ENCODE data around the gene BTN1A1.
"Not testable (repeated sequence)": the region's sequence is repeated elsewhere in the genome, so short reads cannot be mapped to it uniquely, and the experiment has no call there.

Gene BTN1A1

DNA sequence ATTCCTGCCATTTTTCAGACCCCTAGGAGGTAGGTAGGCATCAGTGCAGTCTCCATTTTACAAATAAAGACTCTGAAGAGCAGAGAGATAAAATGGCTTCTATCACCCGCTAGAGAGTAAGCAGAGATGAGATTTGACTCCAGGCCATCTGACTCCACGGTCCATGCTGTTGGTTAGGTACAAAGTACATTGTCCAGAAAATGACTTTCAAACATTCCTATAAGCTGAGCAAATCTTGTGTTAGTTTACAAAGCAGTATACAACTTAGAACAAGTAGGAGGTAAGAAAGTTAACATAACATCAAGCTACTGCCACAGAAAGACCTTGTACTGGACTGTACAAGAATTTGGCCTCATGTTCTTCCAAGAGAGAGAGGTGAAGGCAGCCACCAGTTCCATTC, 14.9 kb downstream of the BTN1A1 start:
- WGBS, 2 experiments (ENCODE audit: insufficient coverage in 2 of 2): 93 to 100% methylated on average over 1 to 2 of the region's 2 CpGs
- Histone ChIP-seq H3K4me3 (ENCODE audit: extremely low read depth, insufficient read depth, low read length, poor library complexity, severe bottlenecking) (no peak overlapping the region), H3K36me3 (ENCODE audit: control insufficient read depth, insufficient read depth, low read length) (no peaks in the 10 kb centered on the region), H3K9me3 (ENCODE audit: control insufficient read depth, low read length) (no peaks in the 10 kb centered on the region), H3K4me1 (ENCODE audit: control insufficient read depth, insufficient read depth, low read length, poor library complexity, severe bottlenecking) (peaks cover 4% of the 10 kb centered on the region), H3K27ac (ENCODE audit: low read depth, low read length, severe bottlenecking) (no peak overlapping the region)

DNA sequence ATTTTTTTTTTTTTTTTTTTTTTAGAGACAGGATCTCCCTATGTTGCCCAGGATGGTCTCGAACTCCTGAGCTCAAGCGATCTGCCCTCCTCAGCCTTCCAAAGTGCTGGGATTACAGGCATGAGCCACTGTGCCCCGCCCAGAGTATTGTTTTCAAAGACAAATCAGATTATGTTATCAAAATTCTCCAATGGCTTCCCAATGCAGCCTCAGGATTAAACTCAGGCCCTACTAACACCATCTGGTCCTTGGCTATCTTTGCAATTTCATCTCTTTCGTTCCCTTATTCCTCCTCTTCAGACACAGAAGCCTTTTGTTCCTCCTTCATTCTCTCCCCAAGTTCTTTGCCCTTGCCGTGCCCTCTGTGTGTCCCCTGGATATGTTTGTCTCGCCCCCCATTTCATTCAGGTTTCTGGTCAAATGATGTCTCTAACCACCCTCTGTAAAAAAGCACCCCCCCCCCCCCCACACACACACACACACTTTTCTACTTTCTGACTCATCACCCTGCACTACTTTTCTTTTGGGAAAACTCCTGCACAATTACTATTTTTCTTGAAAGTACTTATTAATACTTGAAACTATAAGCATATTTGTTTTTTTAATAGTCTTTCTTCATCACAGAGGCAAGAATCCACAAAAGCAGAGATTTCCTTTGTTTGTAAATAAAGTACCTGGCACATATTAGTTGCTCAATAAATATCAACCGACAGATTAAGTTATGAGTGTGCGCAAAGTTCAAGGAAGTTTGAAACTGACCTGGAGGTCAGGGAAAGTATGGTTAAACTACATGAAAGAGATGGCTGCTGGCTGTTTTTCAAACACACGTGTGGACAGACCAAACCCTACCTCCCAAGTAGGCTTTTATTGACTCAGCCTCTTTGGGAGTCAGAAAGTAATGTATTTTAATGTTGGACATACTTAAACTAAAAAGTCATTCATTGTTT, 16.7 kb downstream of the BTN1A1 start:
- Histone ChIP-seq H3K36me3 (ENCODE audit: control insufficient read depth, insufficient read depth, low read length) (no peaks in the 10 kb centered on the region), H3K4me3 (ENCODE audit: extremely low read depth, insufficient read depth, low read length, poor library complexity, severe bottlenecking) (no peak overlapping the region), H3K9me3 (ENCODE audit: control insufficient read depth, low read length) (no peaks in the 10 kb centered on the region), H3K4me1 (ENCODE audit: control insufficient read depth, insufficient read depth, low read length, poor library complexity, severe bottlenecking) (peaks cover 9% of the 10 kb centered on the region), H3K27ac (ENCODE audit: low read depth, low read length, severe bottlenecking) (no peak overlapping the region)
- WGBS, 2 experiments (ENCODE audit: insufficient coverage in 2 of 2): 87 to 88% methylated on average over 3 to 8 of the region's 9 CpGs

DNA sequence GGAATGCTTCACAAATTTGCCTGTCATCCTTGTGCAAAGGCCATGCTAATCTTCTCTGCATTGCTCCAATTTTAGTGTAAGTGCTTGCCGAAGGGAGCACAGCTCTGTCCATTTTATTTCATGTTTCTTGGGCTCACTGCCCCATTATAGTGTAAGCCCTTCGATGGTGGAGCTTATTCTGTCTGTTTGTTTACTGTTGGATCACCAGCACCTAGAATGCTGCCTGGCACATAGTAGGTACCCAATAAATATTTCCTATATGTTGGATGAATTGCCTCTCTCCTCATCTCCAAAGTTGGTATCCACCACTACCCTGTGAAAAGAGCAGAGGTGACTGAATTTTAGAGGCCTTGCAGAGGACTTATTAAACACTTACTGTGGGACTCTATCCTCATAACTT, 19.3 kb downstream of the BTN1A1 start:
- WGBS, 2 experiments (ENCODE audit: insufficient coverage in 2 of 2): 88 to 100% methylated on average over 1 of the region's 2 CpGs
- H3K9me3 ChIP-seq (ENCODE audit: control insufficient read depth, low read length): no peaks in the 10 kb centered on the region
- H3K27ac ChIP-seq (ENCODE audit: low read depth, low read length, severe bottlenecking): no peak overlapping the region
- H3K4me1 ChIP-seq (ENCODE audit: control insufficient read depth, insufficient read depth, low read length, poor library complexity, severe bottlenecking): peaks cover 7% of the 10 kb centered on the region
- H3K4me3 ChIP-seq (ENCODE audit: extremely low read depth, insufficient read depth, low read length, poor library complexity, severe bottlenecking): no peak overlapping the region
- H3K36me3 ChIP-seq (ENCODE audit: control insufficient read depth, insufficient read depth, low read length): no peaks in the 10 kb centered on the region

DNA sequence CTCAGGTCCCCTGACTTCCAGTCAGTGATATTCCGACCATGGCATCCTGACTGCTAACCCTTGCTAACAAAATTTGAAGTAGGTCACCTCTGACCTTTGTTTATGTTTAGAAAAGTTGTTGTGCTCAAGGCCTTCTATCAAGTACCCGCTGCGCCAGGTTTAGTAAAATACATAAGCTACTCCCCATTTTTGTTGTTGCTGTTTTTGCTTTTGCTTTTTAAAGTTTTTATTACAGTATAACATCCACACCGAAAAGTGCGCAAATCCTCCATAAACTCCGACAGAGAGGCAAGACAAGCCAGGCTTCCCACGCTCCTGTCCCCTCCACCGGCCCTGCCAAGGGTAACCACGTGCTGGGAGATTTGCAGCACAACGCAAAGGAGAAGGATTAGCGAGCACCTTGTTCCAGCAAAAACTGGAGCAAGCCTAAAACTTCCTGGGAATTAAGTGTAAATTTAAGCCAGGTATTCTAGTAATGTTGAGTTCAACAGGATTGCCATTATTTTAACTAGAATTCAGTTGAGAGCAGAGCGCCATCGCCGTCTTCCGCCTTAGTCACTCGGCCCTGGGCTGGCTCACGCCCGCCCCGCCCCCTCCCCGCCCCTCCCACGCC, 20.2 kb downstream of the BTN1A1 start:
- Histone ChIP-seq H3K27ac (ENCODE audit: low read depth, low read length, severe bottlenecking) (peak overlapping the region; percentile 90), H3K4me3 (ENCODE audit: extremely low read depth, insufficient read depth, low read length, poor library complexity, severe bottlenecking) (peak overlapping the region; percentile 25), H3K36me3 (ENCODE audit: control insufficient read depth, insufficient read depth, low read length) (no peaks in the 10 kb centered on the region), H3K9me3 (ENCODE audit: control insufficient read depth, low read length) (no peaks in the 10 kb centered on the region), H3K4me1 (ENCODE audit: control insufficient read depth, insufficient read depth, low read length, poor library complexity, severe bottlenecking) (peaks cover 7% of the 10 kb centered on the region)
- WGBS, 2 experiments (ENCODE audit: insufficient coverage in 2 of 2): 36 to 43% methylated on average over 5 to 6 of the region's 21 CpGs

DNA sequence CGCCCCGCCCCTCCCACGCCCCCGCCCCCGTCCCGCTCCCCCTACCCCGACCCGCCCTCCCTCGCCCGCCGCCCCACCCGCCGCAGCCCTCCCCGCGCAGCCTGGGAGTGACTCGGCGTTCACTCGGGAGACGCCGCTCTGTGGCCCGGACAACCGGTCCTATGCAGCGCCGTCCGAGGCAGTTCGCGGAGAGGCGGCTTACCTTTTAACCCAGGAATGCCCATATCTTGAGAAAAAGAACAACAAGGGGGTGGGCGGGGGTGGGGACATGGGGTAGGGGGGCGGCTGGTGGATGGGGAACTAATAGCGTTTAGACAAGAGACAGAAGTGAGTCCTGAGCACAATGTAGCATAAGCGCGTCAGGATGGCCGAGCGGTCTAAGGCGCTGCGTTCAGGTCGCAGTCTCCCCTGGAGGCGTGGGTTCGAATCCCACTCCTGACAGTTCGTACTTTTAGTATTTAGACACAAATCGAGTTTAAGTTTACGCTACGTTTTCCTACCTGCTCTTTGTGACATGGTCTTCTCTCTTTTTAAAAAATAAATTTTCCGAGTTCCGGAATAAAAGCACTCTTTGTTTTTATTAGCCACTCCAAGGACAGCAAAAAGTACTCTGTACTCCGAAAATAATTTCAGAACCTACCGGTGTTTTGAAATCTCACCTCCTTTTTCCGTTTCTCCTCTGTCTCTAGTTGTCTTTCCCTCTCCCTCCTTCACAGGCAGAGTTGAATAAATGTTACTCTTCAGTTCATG, 20.9 kb downstream of the BTN1A1 start:
- 0% methylated on average over 16 to 21 of the region's 49 CpGs for WGBS, 2 experiments (ENCODE audit: insufficient coverage in 2 of 2)
- no peaks in the 10 kb centered on the region for H3K36me3 ChIP-seq (ENCODE audit: control insufficient read depth, insufficient read depth, low read length)
- H3K4me3 ChIP-seq (ENCODE audit: extremely low read depth, insufficient read depth, low read length, poor library complexity, severe bottlenecking): peak overlapping the region; percentile 46
- peak overlapping the region; percentile 91 for H3K27ac ChIP-seq (ENCODE audit: low read depth, low read length, severe bottlenecking)
- H3K9me3 ChIP-seq (ENCODE audit: control insufficient read depth, low read length): no peaks in the 10 kb centered on the region
- peaks cover 7% of the 10 kb centered on the region for H3K4me1 ChIP-seq (ENCODE audit: control insufficient read depth, insufficient read depth, low read length, poor library complexity, severe bottlenecking)

DNA sequence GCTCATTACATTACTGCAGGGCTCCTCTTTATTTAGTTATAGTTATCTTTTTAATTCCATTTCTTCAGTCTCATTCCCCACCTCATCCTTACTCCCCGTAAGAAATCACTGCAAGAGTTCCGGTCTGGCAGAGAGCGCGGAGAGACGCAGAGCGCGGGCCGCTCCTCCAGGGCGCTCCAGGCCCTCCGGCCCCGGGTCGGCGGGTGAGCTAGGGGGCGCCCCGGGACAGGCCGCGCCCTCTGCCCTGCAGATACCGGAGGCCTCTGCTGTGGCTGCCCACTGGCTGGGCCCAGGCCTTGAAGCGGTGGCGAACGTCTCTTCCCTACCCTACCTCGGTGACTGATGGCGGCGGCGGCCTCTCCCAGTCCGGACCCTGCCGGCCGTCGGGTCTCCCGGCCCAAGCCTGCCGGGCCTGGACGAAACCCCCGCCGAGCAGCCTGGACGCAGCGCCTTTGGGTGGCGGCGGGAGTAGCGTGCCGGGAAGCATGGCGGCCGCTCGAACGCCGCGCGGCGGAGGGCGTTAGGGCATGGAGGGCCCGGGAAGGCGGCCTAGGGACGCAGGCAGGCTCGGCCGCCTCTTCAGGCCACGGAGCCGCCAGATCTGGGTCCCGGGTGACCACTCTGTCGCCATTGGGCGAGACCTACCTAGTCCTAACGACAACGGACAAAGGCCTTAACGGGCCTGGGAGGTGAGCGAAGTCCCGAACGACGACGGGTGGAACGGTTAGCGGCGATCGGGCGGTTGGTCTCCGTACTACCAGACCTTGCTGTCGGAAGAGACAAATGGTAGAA, 21.7 kb downstream of the BTN1A1 start:
- Histone ChIP-seq H3K9me3 (ENCODE audit: control insufficient read depth, low read length) (no peaks in the 10 kb centered on the region), H3K4me3 (ENCODE audit: extremely low read depth, insufficient read depth, low read length, poor library complexity, severe bottlenecking) (peak overlapping the region; percentile 46), H3K36me3 (ENCODE audit: control insufficient read depth, insufficient read depth, low read length) (no peaks in the 10 kb centered on the region), H3K4me1 (ENCODE audit: control insufficient read depth, insufficient read depth, low read length, poor library complexity, severe bottlenecking) (peaks cover 7% of the 10 kb centered on the region), H3K27ac (ENCODE audit: low read depth, low read length, severe bottlenecking) (peak overlapping the region; percentile 91)
- 2 to 5% methylated on average over 60 to 62 of the region's 74 CpGs for WGBS, 2 experiments (ENCODE audit: insufficient coverage in 2 of 2)

DNA sequence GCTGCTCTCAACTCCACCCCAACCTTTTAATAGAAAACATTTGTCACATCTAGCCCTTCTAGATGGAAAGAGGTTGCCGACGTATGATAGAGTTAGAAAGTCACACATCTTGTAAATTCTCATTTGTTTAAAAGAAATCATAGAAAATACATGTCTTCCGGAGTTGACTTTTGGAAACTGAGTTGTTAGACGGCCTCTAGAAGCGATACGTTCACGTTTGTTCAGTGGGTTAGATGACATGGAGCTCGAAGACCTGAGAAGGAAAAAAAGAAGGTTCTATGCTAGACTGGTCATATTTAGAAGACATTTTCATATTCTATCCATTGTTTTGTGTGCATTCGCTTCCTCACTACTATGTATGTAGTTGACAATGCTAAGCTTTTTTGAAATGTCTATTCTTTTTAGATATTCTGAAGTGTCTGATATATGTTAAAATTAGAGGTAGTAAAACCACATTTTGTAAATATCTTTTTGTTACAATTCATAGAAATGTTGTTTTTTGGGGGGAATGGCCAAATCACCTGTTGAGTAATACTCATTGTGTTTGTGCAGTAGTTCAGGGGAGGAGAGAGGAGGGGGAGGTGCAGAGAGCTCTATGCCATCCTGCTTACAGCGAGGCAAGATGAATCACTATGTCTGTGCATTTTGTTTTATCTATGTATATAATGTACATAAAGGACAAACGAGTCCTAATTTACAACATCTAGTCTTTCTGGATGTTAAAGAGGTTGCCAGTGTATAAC, 22.6 kb downstream of the BTN1A1 start:
- WGBS, 2 experiments (ENCODE audit: insufficient coverage in 2 of 2): 77 to 86% methylated on average over 5 to 6 of the region's 11 CpGs
- peak overlapping the region; percentile 46 for H3K4me3 ChIP-seq (ENCODE audit: extremely low read depth, insufficient read depth, low read length, poor library complexity, severe bottlenecking)
- H3K4me1 ChIP-seq (ENCODE audit: control insufficient read depth, insufficient read depth, low read length, poor library complexity, severe bottlenecking); H3K27ac ChIP-seq (ENCODE audit: low read depth, low read length, severe bottlenecking); H3K36me3 ChIP-seq (ENCODE audit: control insufficient read depth, insufficient read depth, low read length); H3K9me3 ChIP-seq (ENCODE audit: control insufficient read depth, low read length): not testable (repeated sequence)

DNA sequence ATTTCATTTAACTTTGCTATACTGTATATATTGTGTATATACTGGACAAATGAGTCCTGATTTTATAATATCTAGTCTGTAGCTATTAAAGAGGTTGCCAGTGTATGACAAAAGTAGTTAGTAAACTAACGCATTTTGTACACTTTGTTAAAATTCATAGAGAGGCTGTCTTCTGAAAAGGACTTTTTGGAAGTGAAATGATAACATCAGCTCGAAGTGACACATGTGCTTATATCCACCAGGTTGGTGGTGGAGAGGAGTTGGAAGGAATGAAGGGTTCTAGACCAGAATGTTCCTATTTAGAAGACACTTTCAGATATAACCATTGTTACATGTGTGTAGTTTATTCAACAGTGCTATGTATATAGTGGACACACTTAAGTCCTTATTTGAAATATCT, 24.2 kb downstream of the BTN1A1 start:
- H3K36me3 ChIP-seq (ENCODE audit: control insufficient read depth, insufficient read depth, low read length); H3K9me3 ChIP-seq (ENCODE audit: control insufficient read depth, low read length); H3K4me3 ChIP-seq (ENCODE audit: extremely low read depth, insufficient read depth, low read length, poor library complexity, severe bottlenecking); H3K4me1 ChIP-seq (ENCODE audit: control insufficient read depth, insufficient read depth, low read length, poor library complexity, severe bottlenecking); H3K27ac ChIP-seq (ENCODE audit: low read depth, low read length, severe bottlenecking): not testable (repeated sequence)
- 90 to 100% methylated on average over 2 of the region's 2 CpGs for WGBS, 2 experiments (ENCODE audit: insufficient coverage in 2 of 2)

DNA sequence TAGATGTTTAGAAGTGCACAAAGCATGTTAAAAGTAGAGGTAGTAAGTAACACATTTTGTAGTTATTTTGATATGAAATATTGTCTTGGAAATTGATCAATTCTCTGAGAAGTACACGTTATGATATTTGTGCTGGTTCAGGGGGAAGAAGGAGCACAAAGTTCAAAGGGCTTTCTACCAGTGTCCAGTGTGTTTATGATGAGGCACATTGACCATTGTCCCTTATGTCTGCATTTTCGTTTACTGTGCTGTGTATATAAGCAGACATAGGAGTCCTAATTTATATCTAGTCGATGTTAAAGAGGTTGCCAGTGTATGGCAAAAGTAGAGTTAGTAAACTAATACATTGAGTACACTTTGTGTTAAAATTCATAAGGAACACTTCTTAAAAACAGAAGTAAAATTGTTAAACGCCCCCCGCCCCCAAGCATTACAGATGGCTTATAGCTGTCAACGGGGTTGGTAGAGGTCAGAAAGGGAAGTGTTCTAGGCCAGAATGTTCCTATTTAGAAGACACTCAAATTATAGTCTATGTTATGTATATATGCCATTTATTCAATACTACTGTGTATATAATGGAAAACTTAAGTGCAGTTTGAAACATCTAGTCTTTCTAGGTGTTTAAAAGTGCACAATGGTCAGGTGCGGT, 24.7 kb downstream of the BTN1A1 start:
- peaks cover 7% of the 10 kb centered on the region for H3K4me1 ChIP-seq (ENCODE audit: control insufficient read depth, insufficient read depth, low read length, poor library complexity, severe bottlenecking)
- no peak overlapping the region for H3K4me3 ChIP-seq (ENCODE audit: extremely low read depth, insufficient read depth, low read length, poor library complexity, severe bottlenecking)
- WGBS, 2 experiments (ENCODE audit: insufficient coverage in 2 of 2): 97 to 100% methylated on average over 1 to 3 of the region's 7 CpGs
- no peaks in the 10 kb centered on the region for H3K9me3 ChIP-seq (ENCODE audit: control insufficient read depth, low read length)
- no peaks in the 10 kb centered on the region for H3K36me3 ChIP-seq (ENCODE audit: control insufficient read depth, insufficient read depth, low read length)
- H3K27ac ChIP-seq (ENCODE audit: low read depth, low read length, severe bottlenecking): no peak overlapping the region
